GM19023 (cell line): ENCODE data around the gene IRX3.

Experiments
- ATAC-seq: cut with Tn5 transposase; IDR thresholded peaks from one replicate; pipeline ENCODE4 v1.9.1; 2021; ENCODE audit warnings: mild to moderate bottlenecking, moderate library complexity; ENCODE audit not compliant: unreplicated experiment

The IRX3 gene

DNA sequence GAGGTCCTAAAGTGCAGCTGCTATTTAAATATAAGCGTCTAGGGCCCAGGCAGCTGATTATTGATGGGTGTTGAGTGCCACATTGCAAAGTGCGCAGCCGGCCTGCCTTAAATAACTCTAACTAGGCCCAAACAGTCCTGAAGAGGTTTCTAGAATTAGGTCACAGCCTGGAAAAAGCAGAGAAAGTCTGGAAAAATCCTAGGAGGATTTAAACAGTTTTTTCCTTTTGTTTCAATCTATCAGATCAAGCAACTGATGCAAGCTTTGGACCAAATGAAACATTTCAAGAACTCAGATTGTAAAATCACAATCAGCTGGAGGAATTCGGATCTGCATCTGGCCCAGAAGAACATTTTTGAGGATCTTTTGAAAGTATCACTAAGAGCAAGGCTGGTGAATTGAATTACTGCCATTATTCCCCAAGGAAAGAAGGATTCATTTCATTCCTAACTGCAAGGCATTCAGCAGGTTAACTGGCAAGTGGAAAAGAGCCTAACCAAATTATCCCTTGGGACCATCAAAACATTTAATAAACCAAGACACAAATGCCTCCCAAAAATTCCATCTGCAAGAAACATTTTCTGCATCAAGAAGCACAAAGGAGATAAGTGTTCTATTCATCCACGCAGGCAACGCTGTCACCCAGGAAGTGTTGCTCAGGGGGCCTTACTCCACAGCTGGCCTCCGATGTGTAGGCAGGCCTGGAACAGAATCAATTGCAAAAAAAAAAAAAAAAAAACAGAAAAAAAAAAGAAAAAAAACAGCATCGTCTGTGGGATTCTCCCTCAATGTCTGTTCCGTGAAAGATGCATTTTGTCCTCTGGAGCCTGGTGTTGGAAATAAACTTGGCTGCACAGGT, 46.1 kb downstream of the IRX3 start:
- ATAC-seq = no peak

DNA sequence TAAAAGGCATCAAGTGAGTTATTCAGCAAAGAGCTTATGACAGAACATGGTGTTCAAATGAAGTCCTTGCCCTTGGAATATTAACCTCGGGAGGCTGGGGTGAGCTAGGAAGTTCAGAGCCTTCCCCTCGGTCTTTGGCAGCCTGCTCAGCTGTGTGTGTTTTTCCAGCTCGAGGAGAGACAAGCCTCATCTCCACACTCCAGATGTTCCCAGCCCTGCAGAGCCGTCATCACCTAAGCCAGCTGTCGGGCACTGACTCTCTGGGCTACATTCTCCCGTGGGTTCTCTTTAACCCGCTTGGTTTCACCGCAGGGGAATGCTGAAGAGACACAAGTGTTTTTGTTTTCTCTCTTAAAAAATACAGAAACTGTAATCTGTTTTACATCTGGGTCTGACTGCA, 47.1 kb downstream of the IRX3 start:
- ATAC-seq = no peak

DNA sequence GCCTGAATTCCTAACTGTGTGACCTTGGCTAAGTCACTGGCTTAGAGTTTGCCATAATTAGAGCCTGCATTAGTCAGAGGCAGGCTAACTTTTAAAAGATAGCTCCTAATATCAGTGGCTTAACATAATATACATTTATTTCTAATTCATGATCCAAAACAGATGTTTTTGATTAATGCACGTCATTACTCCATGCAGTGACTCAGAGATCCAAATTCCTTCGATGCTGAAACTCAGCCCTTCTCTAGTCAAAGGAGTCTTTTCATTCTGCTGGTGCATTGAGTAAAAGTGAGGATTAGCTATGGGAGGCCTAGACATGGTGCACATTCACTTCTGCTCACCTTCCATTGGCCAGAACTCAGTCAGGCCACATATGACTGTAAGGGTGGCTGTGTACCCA, 49.8 kb downstream of the IRX3 start:
- no peak for ATAC-seq

DNA sequence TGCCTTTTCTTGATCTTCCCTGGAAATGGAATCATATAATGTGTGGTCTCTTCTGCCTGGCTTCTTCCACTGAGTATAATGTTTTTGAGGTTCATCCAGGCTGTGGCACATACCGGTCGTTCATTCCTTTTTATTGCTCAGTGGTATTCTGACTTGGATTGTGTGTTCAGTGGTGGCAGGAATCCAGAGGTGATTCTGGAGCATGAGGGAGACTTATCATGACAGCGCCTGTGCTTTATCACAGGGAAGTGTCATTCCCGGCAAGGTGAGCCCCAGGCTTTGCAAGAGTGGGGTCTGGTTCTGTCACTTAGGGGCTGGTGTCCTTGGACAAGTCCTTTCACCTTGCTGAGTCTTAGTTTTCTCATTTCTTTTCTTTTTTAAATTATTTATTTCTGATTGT, 53.0 kb downstream of the IRX3 start:
- no peak for ATAC-seq
